Pancreas (tissue), 10 donors: ENCODE results near the gene HOXB5. TPM values are rescaled to one million over a fixed set of nuclear protein-coding genes. Genes with fewer than 3 reads are reported as not detected.

Experiments used
- ATAC-seq, 4 donors: fragments of 200-7000 bp; cut with Tn5 transposase; one replicate each; pipeline versions ENCODE4 v1.8.0 to v1.9.1; 2020; ENCODE audit warnings: mild to moderate bottlenecking in 4 of 4, moderate library complexity in 4 of 4
- DNase-seq, 6 donors: peaks; one replicate each; pipeline ENCODE4 v3.0.0-alpha.2; 2020
- FAIRE-seq: peaks from 2 replicates; lab custom pipeline; 2012; peaks lifted over from hg19 to GRCh38; lab: Jason Lieb, UNC
- H3K27ac ChIP-seq, 4 donors: fragments of 200-600 bp; sonication (generic); 1 replicate in 3 of 4; 2 replicates in 1 of 4; pipeline versions ENCODE4 v1.5.0 to v1.8.0; 2020
- H3K27me3 ChIP-seq, 4 donors: fragments of 200-600 bp; one replicate each; pipeline ENCODE4 v1.8.0; 2021
- H3K36me3 ChIP-seq, 3 donors: fragments of 200-600 bp; sonication (generic) in 1 of 3; one replicate each; pipeline versions ENCODE4 v1.5.0 to v1.8.0; 2020 to 2021
- H3K4me1 ChIP-seq, 3 donors: fragments of 200-600 bp; one replicate each; pipeline ENCODE4 v1.8.0; 2021
- H3K4me3 ChIP-seq, 4 donors: fragments of 200-600 bp; sonication (generic) in 2 of 4; one replicate each; pipeline versions ENCODE4 v1.5.0 to v1.8.0; 2020 to 2021
- H3K9me3 ChIP-seq, 4 donors: fragments of 200-600 bp; one replicate each; pipeline ENCODE4 v1.8.0; 2021
- CTCF ChIP-seq, 4 donors: fragments of 200-600 bp; sonication (generic) in 3 of 4; IDR thresholded peaks; one replicate each; pipeline versions ENCODE4 v1.5.0 to v1.8.0; 2021; ENCODE audit warnings: antibody characterized with exemption in 4 of 4
- WGBS, 2 donors: extraction: QIAGEN DNeasy Blood & Tissue Kit; methylation state at CpG; one replicate each; pipeline ENCODE4 v1.1.7; 2013; 5-methylcytosine and 5-hydroxymethylcytosine counted together
- intact Hi-C, 3 donors: fragments of 100-400 bp; cut with DNase I; formaldehyde crosslinking; loops; one replicate each; pipeline versions ENCODE4 v1.11.1 to v1.14.2; 2022
- polyA plus RNA-seq, 2 donors: library from polyadenylated mRNA; stranded (reverse); fragments of 200-250 nt; gene quantifications; one replicate each; pipeline ENCODE4 v1.2.3, GENCODE V29; 2013
- total RNA-seq, 6 donors: library from RNA; stranded (reverse); fragmentation: NEBNext Ultra II Directional in 4 of 6; extraction: Animal tissue kit (Norgen Biotek cat#: 25700) in 4 of 6; gene quantifications; one replicate each; pipeline versions ENCODE4 v1.2.1 to v1.2.4, GENCODE V29; 2021 to 2023
- donor health status: healthy with polysubstance abuse.
- donor health status: DM: no; HTN: no; CAD: no; lungs with moderate emphysema.
- donor health status: DM: no; HTN: no; CAD: no.
- donor health status: control.
- donor health status: control.
- donor health status: Bipolar disorder and iron deficiency.
- donor health status: DM: yes; HTN: yes; CAD: no.
- donor health status: DM: no; HTN: no; CAD: no.
- donor health status: DM: no; HTN: no; CAD: no.
- donor health status: DM: yes; HTN: yes; CAD: no.

The HOXB5 gene
- total and polyA plus RNA-seq, 8 donors, result 0.19 to 1.0 (median 0.38) TPM

GRCh38 chr17:48595278-48595999 is 1.9 kb upstream of the HOXB5 start:
- intact Hi-C loops, result loop anchor here in 1 of 3 donors (10.0 kb wide), 1 partner anchor 241 kb away; no protein-coding TSS in a partner anchor
- no peak for FAIRE-seq
- 22% methylated on average over 25 of the region's 25 CpGs for WGBS, 2 donors
- no peak overlapping the region for H3K4me3 ChIP-seq
- TF ChIP-seq CTCF (IDR thresholded peaks at IDR 0.05), result no peak
- no peak overlapping the region for H3K27ac ChIP-seq
- no peak for DNase-seq
- peaks cover 0 to 85% (median 9%) of the 10 kb centered on the region in 4 donors for H3K27me3 ChIP-seq
- peaks cover 0 to 5% (median 0%) of the 10 kb centered on the region in 3 donors for H3K4me1 ChIP-seq
- ATAC-seq, result no peak
- H3K9me3 ChIP-seq, result no peaks in the 10 kb centered on the region
- no peaks in the 10 kb centered on the region for H3K36me3 ChIP-seq

GRCh38 chr17:48594538-48595277 is 1.1 kb upstream of the HOXB5 start:
- 24 to 27% methylated on average over 25 of the region's 25 CpGs for WGBS, 2 donors
- H3K36me3 ChIP-seq, result no peaks in the 10 kb centered on the region
- H3K27ac ChIP-seq, result no peak overlapping the region
- no peak overlapping the region for H3K4me3 ChIP-seq
- no peaks in the 10 kb centered on the region for H3K9me3 ChIP-seq
- no peak for ATAC-seq
- TF ChIP-seq CTCF (IDR thresholded peaks at IDR 0.05), result no peak
- peaks cover 0 to 5% (median 0%) of the 10 kb centered on the region in 3 donors for H3K4me1 ChIP-seq
- intact Hi-C loops, result loop anchor here in 1 of 3 donors (10.0 kb wide), 1 partner anchor 240 kb away; no protein-coding TSS in a partner anchor
- no peak for FAIRE-seq
- no peak for DNase-seq
- H3K27me3 ChIP-seq, result peaks cover 0 to 82% (median 9%) of the 10 kb centered on the region in 4 donors

GRCh38 chr17:48593840-48594537 is 410 bp upstream of the HOXB5 start:
- peak overlapping the region in 1 of 4 donors; percentile 7 for H3K4me3 ChIP-seq

GRCh38 chr17:48592577-48592976 is 1.0 kb downstream of the HOXB5 start:
- H3K36me3 ChIP-seq, result no peaks in the 10 kb centered on the region
- 13% methylated on average over 13 to 14 of the region's 14 CpGs for WGBS, 2 donors
- H3K27me3 ChIP-seq, result peaks cover 0 to 63% (median 9%) of the 10 kb centered on the region in 4 donors
- H3K9me3 ChIP-seq, result no peaks in the 10 kb centered on the region
- DNase-seq (no peak), ATAC-seq (peak in 1 of 4 donors; percentile 29), FAIRE-seq (no peak)
- peak overlapping the region in 1 of 4 donors; percentile 35 for H3K4me3 ChIP-seq
- intact Hi-C loops, result loop anchor here in 1 of 3 donors (10.0 kb wide), 1 partner anchor 238 kb away; no protein-coding TSS in a partner anchor
- peaks cover 0 to 5% (median 0%) of the 10 kb centered on the region in 3 donors for H3K4me1 ChIP-seq
- no peak for TF ChIP-seq CTCF (IDR thresholded peaks at IDR 0.05)
- H3K27ac ChIP-seq, result peak overlapping the region in 1 of 4 donors; percentile 23

More at GRCh38 chr17:48593840-48594537, 410 bp upstream of the HOXB5 start:
- peaks cover 0 to 76% (median 9%) of the 10 kb centered on the region in 4 donors for H3K27me3 ChIP-seq
- peak in 4 of 6 donors; percentile 52 to 91 (median 72) for DNase-seq
- TF ChIP-seq CTCF (IDR thresholded peaks at IDR 0.05), result peak; percentile 49 to 77 (median 68)
- H3K9me3 ChIP-seq, result no peaks in the 10 kb centered on the region
- no peaks in the 10 kb centered on the region for H3K36me3 ChIP-seq
- WGBS, 2 donors, result 7 to 9% methylated on average over 33 to 37 of the region's 37 CpGs
- ATAC-seq, result peak; percentile 73 to 83 (median 80)
- peaks cover 0 to 5% (median 0%) of the 10 kb centered on the region in 3 donors for H3K4me1 ChIP-seq
- no peak overlapping the region for H3K27ac ChIP-seq
- intact Hi-C loops, result loop anchor here in 1 of 3 donors (10.0 kb wide), 1 partner anchor 239 kb away; no protein-coding TSS in a partner anchor
- FAIRE-seq, result no peak
